C4-2B (cell line): ENCODE measurements around the gene NBAS.
A peak's percentile ranks its signal among the peaks of the same experiment; 100 is the strongest.
"Not testable (repeated sequence)": the region's sequence is repeated elsewhere in the genome, so short reads cannot be mapped to it uniquely, and the experiment has no call there.

Source experiments
- H3K27ac ChIP-seq: fragments of 450-650 bp; 2 replicates; pipeline ENCODE4 v1.5.1; 2017
- CTCF ChIP-seq: fragments of 450-650 bp; conservative IDR thresholded peaks from 2 replicates; pipeline ENCODE4 v1.5.1; 2017; ENCODE audit warnings: mild to moderate bottlenecking
- ZFX ChIP-seq: fragments of 450-650 bp; IDR thresholded peaks from 2 replicates; pipeline ENCODE4 v1.6.1; 2017

Gene NBAS

GRCh38 chr2:15547115-15547876, 13.8 kb downstream of the NBAS start:
- TF ChIP-seq CTCF (no peak), ZFX (no peak)
- H3K27ac ChIP-seq, result no peak overlapping the region

DNA sequence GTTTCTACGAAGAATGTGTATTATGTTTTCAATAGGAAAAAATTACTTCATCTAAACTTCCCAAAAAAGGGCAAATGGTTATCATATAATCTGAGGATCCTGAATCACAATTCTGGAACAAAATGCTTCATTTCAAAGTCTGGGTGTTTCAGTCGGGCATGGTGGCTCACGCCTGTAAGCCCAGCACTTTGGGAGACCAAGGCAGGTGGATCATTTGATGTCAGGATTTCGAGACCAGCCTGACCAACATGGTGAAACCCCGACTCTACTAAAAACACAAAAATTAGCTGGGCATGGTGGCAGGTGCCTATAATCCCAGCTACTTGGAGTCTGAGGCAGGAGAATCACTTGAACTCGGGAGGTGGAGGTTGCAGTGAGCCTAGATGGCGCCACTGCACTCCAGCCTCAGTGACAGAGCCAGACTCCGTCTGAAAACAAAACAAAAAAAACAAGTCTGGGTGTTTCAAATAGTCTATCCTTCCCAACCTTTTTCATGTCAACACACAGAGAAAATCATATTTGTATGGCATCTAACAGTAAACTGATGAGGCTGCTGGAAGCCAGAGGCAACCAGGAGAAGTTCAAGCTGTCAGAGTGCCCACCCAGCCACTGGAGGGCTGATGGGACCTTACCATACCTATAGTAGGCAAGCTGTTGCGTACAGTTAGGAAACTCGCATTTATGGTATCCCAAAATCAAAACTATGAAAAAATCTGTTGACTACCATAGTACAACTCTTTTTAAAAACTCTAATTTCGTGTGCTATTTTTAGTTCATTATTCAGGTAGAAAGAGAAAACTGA, 14.6 kb downstream of the NBAS start:
- H3K27ac ChIP-seq, result no peak overlapping the region
- TF ChIP-seq CTCF (peak; percentile 73), ZFX (no peak)

- H3K27ac ChIP-seq, result no peak overlapping the region
- TF ChIP-seq CTCF, result no peak
- no peak for TF ChIP-seq ZFX
Measured at GRCh38 chr2:15544227-15544626, 16.9 kb downstream of the NBAS start.

DNA sequence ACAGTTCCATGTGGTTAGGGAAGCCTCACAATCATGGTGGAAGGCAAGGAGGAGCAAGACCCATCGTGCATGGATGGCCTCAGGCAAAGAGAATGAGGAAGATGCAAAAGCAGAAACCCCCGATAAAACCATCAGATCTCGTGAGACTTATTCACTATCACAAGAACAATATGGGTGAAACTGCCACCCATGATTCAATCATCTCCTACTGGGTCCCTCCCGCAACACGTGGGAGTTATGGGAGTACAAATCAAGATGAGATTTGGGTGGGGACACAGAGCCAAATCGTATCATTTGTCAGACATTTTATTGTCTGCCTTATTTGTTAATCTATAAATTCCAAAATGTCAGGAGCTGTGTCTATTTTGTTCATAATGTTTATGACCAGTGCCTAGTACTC, 17.6 kb downstream of the NBAS start:
- TF ChIP-seq CTCF, result no peak
- no peak for TF ChIP-seq ZFX
- H3K27ac ChIP-seq, result no peak overlapping the region

DNA sequence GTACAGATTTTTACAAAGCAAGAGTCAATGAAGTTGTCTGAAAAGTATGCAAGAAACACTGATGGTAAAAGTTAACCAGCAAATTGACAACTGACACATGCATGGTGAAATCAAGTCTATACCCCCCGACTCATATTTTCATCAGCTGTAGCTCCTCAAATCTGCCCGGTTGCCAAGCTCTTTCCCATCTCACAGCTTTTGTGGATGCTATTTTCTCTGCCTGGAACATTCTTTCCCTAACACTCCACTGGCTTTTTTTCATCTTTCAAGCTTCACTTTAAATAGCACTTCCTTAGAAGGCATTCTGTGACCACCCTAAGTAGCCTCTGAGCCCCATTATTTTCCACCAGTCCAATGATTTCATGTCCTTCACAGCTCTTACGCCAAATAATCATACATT, 18.1 kb downstream of the NBAS start:
- no peak for TF ChIP-seq CTCF
- TF ChIP-seq ZFX, result no peak
- no peak overlapping the region for H3K27ac ChIP-seq

DNA sequence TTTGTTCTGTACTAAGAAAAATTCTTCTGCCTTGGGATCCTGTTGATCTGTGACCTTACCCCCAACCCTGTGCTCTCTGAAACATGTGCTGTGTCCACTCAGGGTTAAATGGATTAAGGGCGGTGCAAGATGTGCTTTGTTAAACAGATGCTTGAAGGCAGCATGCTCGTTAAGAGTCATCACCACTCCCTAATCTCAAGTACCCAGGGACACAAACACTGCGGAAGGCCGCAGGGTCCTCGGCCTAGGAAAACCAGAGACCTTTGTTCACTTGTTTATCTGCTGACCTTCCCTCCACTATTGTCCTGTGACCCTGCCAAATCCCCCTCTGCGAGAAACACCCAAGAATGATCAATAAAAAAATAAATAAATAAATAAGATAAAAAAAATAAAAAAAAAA, 18.9 kb downstream of the NBAS start:
- H3K27ac ChIP-seq, result not testable (repeated sequence)

GRCh38 chr2:15540523-15540922, 20.6 kb downstream of the NBAS start:
- H3K27ac ChIP-seq, result not testable (repeated sequence)

- no peak overlapping the region for H3K27ac ChIP-seq
- no peak for TF ChIP-seq ZFX
- no peak for TF ChIP-seq CTCF
Measured at GRCh38 chr2:15539999-15540398, 21.1 kb downstream of the NBAS start.
